HepG2 (cell line): Measurements from ENCODE around the gene CEP44. TPM values are rescaled to one million over a fixed set of nuclear protein-coding genes. Genes with fewer than 3 reads are reported as not detected.

Source experiments
- ATAC-seq: fragments of 200-7000 bp; cut with Tn5 transposase; 3 replicates; pipeline ENCODE4 v1.9.1; 2020; ENCODE audit warnings: mild to moderate bottlenecking, moderate library complexity
- BruUV-seq: library from RNA; stranded (reverse); fragments of 400-500 nt; replicated peaks from 2 replicates; lab custom pipeline; 2021; lab: Mats Ljungman, UMichigan
- CTCF ChIA-PET: fragments of 300-600 bp; formaldehyde crosslinking; extraction: SDS; loops from one replicate; lab custom pipeline; 2021; ENCODE audit warnings: low total read pairs, inconsistent platforms, low intra/inter-chr PET ratio; lab: Yijun Ruan, JAX
- POLR2A ChIA-PET: fragments of 350-600 bp; sonication (Branson Sonifier 250); formaldehyde crosslinking; loops from one replicate; lab custom pipeline; 2020; ENCODE audit warnings: antibody characterized with exemption, inconsistent platforms; lab: Yijun Ruan, JAX
- DNase-seq: peaks from one replicate; pipeline ENCODE4 v3.0.0-alpha.2; 2015; ENCODE audit warnings: low spot score
- FAIRE-seq: peaks from 3 replicates; lab custom pipeline; 2011; peaks lifted over from hg19 to GRCh38; lab: Jason Lieb, UNC
- H2AFZ ChIP-seq: one replicate; pipeline ENCODE4 v1.6.1; 2011; ENCODE audit warnings: low read length, inconsistent platforms
- H3K27ac ChIP-seq: fragments of 300-600 bp; 3 replicates; pipeline ENCODE4 v1.8.0; 2011; ENCODE audit warnings: mixed run types, mild to moderate bottlenecking, mixed read lengths, low read length, inconsistent platforms; ENCODE audit not compliant: insufficient read depth; ENCODE audit errors: extremely low read length
- H3K27me3 ChIP-seq, 2 experiments: fragments of 200-600 bp in 1 of 2; 2 replicates in 1 of 2; 3 replicates in 1 of 2; pipeline versions ENCODE4 v1.6.0 to v1.8.0; 2011; ENCODE audit warnings: low read length in 2 of 2, mild to moderate bottlenecking in 2 of 2, moderate library complexity in 2 of 2, inconsistent platforms in 1 of 2; ENCODE audit not compliant: insufficient read depth in 2 of 2, control insufficient read depth in 1 of 2
- H3K36me3 ChIP-seq, 2 experiments: fragments of 200-600 bp in 1 of 2; replicated peaks in 1 of 2; 2 replicates in 1 of 2; 3 replicates in 1 of 2; pipeline versions ENCODE4 v1.5.1 to v1.8.0; 2011; ENCODE audit warnings: low read length in 2 of 2, inconsistent platforms in 1 of 2; ENCODE audit not compliant: insufficient read depth in 2 of 2, control insufficient read depth in 1 of 2
- H3K4me1 ChIP-seq: 2 replicates; pipeline ENCODE4 v1.5.1; 2012; ENCODE audit warnings: low read length, inconsistent platforms; ENCODE audit not compliant: insufficient read depth
- H3K4me2 ChIP-seq: 2 replicates; pipeline ENCODE4 v1.6.0; 2011; ENCODE audit warnings: low read depth, low read length, inconsistent platforms
- H3K4me3 ChIP-seq, 3 experiments: fragments of 200-600 bp in 1 of 3; sonication (generic), shearing (Covaris generic) in 1 of 3; replicated peaks in 1 of 3; 2 replicates each; pipeline ENCODE4 v1.5.1; 2011 to 2016; ENCODE audit warnings: low read length in 3 of 3, inconsistent platforms in 2 of 3, low read depth in 2 of 3, mild to moderate bottlenecking in 2 of 3, control low read depth in 1 of 3, mixed read lengths in 1 of 3; ENCODE audit not compliant: insufficient read depth in 1 of 3
- H3K79me2 ChIP-seq: one replicate; pipeline ENCODE4 v1.6.1; 2011; ENCODE audit warnings: low read length, inconsistent platforms; ENCODE audit not compliant: insufficient read depth
- H3K9ac ChIP-seq: 2 replicates; pipeline ENCODE4 v1.6.0; 2011; ENCODE audit warnings: mild to moderate bottlenecking, low read depth, low read length, inconsistent platforms; ENCODE audit not compliant: insufficient read depth
- H3K9me3 ChIP-seq: 2 replicates; pipeline ENCODE4 v1.5.1; 2012; ENCODE audit warnings: mild to moderate bottlenecking, low read length
- H4K20me1 ChIP-seq: 2 replicates; pipeline ENCODE4 v1.6.0; 2011; ENCODE audit warnings: inconsistent platforms, mild to moderate bottlenecking, low read length, moderate library complexity; ENCODE audit not compliant: insufficient read depth
- ATM ChIP-seq: fragments of 450-650 bp; IDR thresholded peaks from 2 replicates; pipeline ENCODE4 v1.7.1; 2017; ENCODE audit warnings: mild to moderate bottlenecking, borderline replicate concordance
- ELK4 ChIP-seq: sonication (generic); formaldehyde crosslinking; IDR thresholded peaks from 2 replicates; pipeline ENCODE4 v1.9.0; 2021; ENCODE audit warnings: missing genetic modification reagents, borderline replicate concordance
- MTERF4 ChIP-seq: sonication (generic); formaldehyde crosslinking; IDR thresholded peaks from 2 replicates; pipeline ENCODE4 v1.8.0; 2023; ENCODE audit warnings: mild to moderate bottlenecking, missing genetic modification reagents
- NONO ChIP-seq, 2 experiments: fragments of 450-650 bp in 1 of 2; sonication (generic) in 1 of 2; formaldehyde crosslinking in 1 of 2; IDR thresholded peaks in 1 of 2; conservative IDR thresholded peaks in 1 of 2; 2 replicates each; pipeline versions ENCODE4 v1.6.1 to v1.8.0; 2017 to 2022; ENCODE audit warnings: mild to moderate bottlenecking in 1 of 2, missing genetic modification reagents in 1 of 2, moderate library complexity in 1 of 2
- PPARG ChIP-seq: conservative IDR thresholded peaks from 2 replicates; pipeline ENCODE4 v1.6.1; 2016; ENCODE audit warnings: missing biosample characterization, missing genetic modification reagents
- SP140L ChIP-seq: sonication (generic); formaldehyde crosslinking; IDR thresholded peaks from 2 replicates; pipeline ENCODE4 v1.4.0; 2020; ENCODE audit warnings: missing genetic modification reagents, borderline replicate concordance
- TRIM24 ChIP-seq: sonication (generic); formaldehyde crosslinking; IDR thresholded peaks from 2 replicates; pipeline ENCODE4 v1.8.0; 2022; ENCODE audit warnings: mild to moderate bottlenecking, missing genetic modification reagents
- ZBTB33 ChIP-seq: sonication (generic); formaldehyde crosslinking; IDR thresholded peaks from 2 replicates; pipeline ENCODE4 v1.4.0; 2020; ENCODE audit warnings: missing genetic modification reagents
- ZFP41 ChIP-seq: sonication (generic); formaldehyde crosslinking; IDR thresholded peaks from 2 replicates; pipeline ENCODE4 v1.4.0; 2020; ENCODE audit warnings: mild to moderate bottlenecking, missing genetic modification reagents, borderline replicate concordance
- ZHX1 ChIP-seq: sonication (generic); formaldehyde crosslinking; IDR thresholded peaks from 2 replicates; pipeline ENCODE4 v1.8.1; 2022; ENCODE audit warnings: low read depth, mild to moderate bottlenecking, missing genetic modification reagents
- ZNF446 ChIP-seq: sonication (generic); formaldehyde crosslinking; IDR thresholded peaks from 2 replicates; pipeline ENCODE4 v1.5.0; 2020; ENCODE audit warnings: mild to moderate bottlenecking, missing genetic modification reagents
- ZNF556 ChIP-seq: sonication (generic); formaldehyde crosslinking; IDR thresholded peaks from 2 replicates; pipeline ENCODE4 v1.4.0; 2020; ENCODE audit warnings: mild to moderate bottlenecking, missing genetic modification reagents, borderline replicate concordance
- ZNF772 ChIP-seq: sonication (generic); formaldehyde crosslinking; IDR thresholded peaks from 2 replicates; pipeline ENCODE4 v1.5.0; 2020; ENCODE audit warnings: mild to moderate bottlenecking, missing genetic modification reagents
- WGBS: methylation state at CpG from one replicate; pipeline ENCODE4 v1.1.6; 2017; ENCODE audit warnings: low lambda C conversion rate; 5-methylcytosine and 5-hydroxymethylcytosine counted together
- in situ Hi-C: cut with HindIII; loops from 2 replicates; pipeline ENCODE4 v1.10.0; 2017; ENCODE audit warnings: low pct_unique_long_range_greater_than_20kb; ENCODE audit not compliant: extremely low pct_ligation_motif_present
- intact Hi-C: fragments of 100-400 bp; cut with micrococcal nuclease; formaldehyde crosslinking; loops from one replicate; pipeline ENCODE4 v1.10.0; 2022; ENCODE audit not compliant: unreplicated experiment
- polyA plus RNA-seq, 8 experiments: library from polyadenylated mRNA; depleted of rRNA in 3 of 8; stranded (reverse) in 7 of 8; unstranded in 1 of 8; fragments of >200 nt; fragmentation: Illumina TruSeq in 4 of 8; extraction: Trizol in 4 of 8; gene quantifications; 2 replicates each; pipeline versions ENCODE4 v1.2.1 to v1.2.3, GENCODE V29; 2011 to 2016; ENCODE audit warnings: low read depth in 4 of 8, missing spikeins in 1 of 8, mixed read lengths in 1 of 8; ENCODE audit not compliant: insufficient read depth in 1 of 8
- total RNA-seq, 5 experiments: library from RNA; depleted of rRNA; stranded (reverse); fragments of >200 nt; fragmentation: Illumina TruSeq; extraction: Trizol; gene quantifications; 2 replicates each; pipeline ENCODE4 v1.2.3, GENCODE V29; 2016; ENCODE audit warnings: low read depth in 1 of 5

CEP44 gene
- total and polyA plus RNA-seq, 2 of the 13 experiments (the other 11 are each of a cell fraction or from before 2014, with no cell fraction given) = 5.5 to 11.9 TPM

- no peak for TF ChIP-seq ZHX1
- no peak for TF ChIP-seq ZNF556
- no peak for TF ChIP-seq PPARG (CRISPR knock-in tag)
- TF ChIP-seq ZNF446 (CRISPR knock-in tag) = no peak
- TF ChIP-seq MTERF4 (CRISPR knock-in tag) = no peak
- no peak for TF ChIP-seq NONO (IDR thresholded peaks at IDR 0.05)
- no peak for TF ChIP-seq NONO (CRISPR knock-in tag; conservative IDR thresholded peaks at IDR 0.05)
- TF ChIP-seq ATM = no peak
- TF ChIP-seq ELK4 (CRISPR knock-in tag) = no peak
Measured at GRCh38 chr4:174357321-174357720, 73.6 kb downstream of the CEP44 start (continued).

- H3K9me3 ChIP-seq = no peaks in the 10 kb centered on the region
- TF ChIP-seq ZNF772 (no peak), TRIM24 (no peak), SP140L (no peak), ZBTB33 (CRISPR knock-in tag) (no peak), ZFP41 (CRISPR knock-in tag) (no peak)
- POLR2A ChIA-PET = no interaction called here
- H4K20me1 ChIP-seq = no peaks in the 10 kb centered on the region
- H3K4me2 ChIP-seq = no peak overlapping the region
- intact Hi-C loops (no loop called here), in situ Hi-C loops (no loop called here)
- H3K27me3 ChIP-seq = no peaks in the 10 kb centered on the region; a peak in 1 of 5 replicates
- no TSS peak for BruUV-seq
- no peaks in the 10 kb centered on the region for H3K36me3 ChIP-seq
- no peak overlapping the region for H3K4me3 ChIP-seq
- no peak overlapping the region for H3K9ac ChIP-seq
- H3K79me2 ChIP-seq = no peaks in the 10 kb centered on the region
- no peak overlapping the region for H2AFZ ChIP-seq
- FAIRE-seq (no peak), DNase-seq (no peak), ATAC-seq (no peak)
- H3K4me1 ChIP-seq = no peaks in the 10 kb centered on the region
- CTCF ChIA-PET = no interaction called here
- no peak overlapping the region for H3K27ac ChIP-seq
- WGBS = 0% methylated on average over 1 of the region's 1 CpG
Measured at GRCh38 chr4:174358410-174358809, 74.7 kb downstream of the CEP44 start.
